Umbilical cord (tissue), 2 donors: ENCODE data around the gene GFRA3. TPM values are rescaled to one million over a fixed set of nuclear protein-coding genes. Genes with fewer than 3 reads are reported as not detected.
"Not testable (repeated sequence)": the region's sequence is repeated elsewhere in the genome, so short reads cannot be mapped to it uniquely, and the experiment has no call there.

Experiments
- DNase-seq: peaks from one replicate; pipeline ENCODE4 v3.0.0-alpha.2; 2015; ENCODE audit warnings: low spot score
- total RNA-seq: library from RNA; depleted of rRNA; stranded (reverse); fragments of >200 nt; gene quantifications from one replicate; pipeline ENCODE4 v1.2.3, GENCODE V29; 2014; ENCODE audit warnings: low replicate concordance; ENCODE audit not compliant: insufficient read depth

GFRA3 gene
- total RNA-seq, 1 donor from 2014 or later = 0.96 TPM

- DNase-seq = not testable (repeated sequence)
Observed at GRCh38 chr5:138247800-138248199, 26.6 kb downstream of the GFRA3 start.

- DNase-seq = no peak
Observed at GRCh38 chr5:138246822-138247221, 27.6 kb downstream of the GFRA3 start.

- no peak for DNase-seq
Observed at GRCh38 chr5:138246334-138246733, 28.1 kb downstream of the GFRA3 start.

GRCh38 chr5:138245717-138246116 lies 28.7 kb downstream of the GFRA3 start:
- DNase-seq = no peak

- no peak for DNase-seq
Observed at GRCh38 chr5:138243794-138244193, 30.6 kb downstream of the GFRA3 start.

GRCh38 chr5:138241688-138242571 lies 32.5 kb downstream of the GFRA3 start:
- DNase-seq = peak; percentile 22

- DNase-seq = no peak
Observed at GRCh38 chr5:138240650-138241385, 33.6 kb downstream of the GFRA3 start.

GRCh38 chr5:138238034-138238433 lies 36.4 kb downstream of the GFRA3 start:
- no peak for DNase-seq

GRCh38 chr5:138234651-138235050 lies 39.8 kb downstream of the GFRA3 start:
- DNase-seq = no peak

GRCh38 chr5:138233280-138233679 lies 41.1 kb downstream of the GFRA3 start:
- no peak for DNase-seq

- DNase-seq = peak; percentile 54
Observed at GRCh38 chr5:138230981-138231589, 43.3 kb downstream of the GFRA3 start.

GRCh38 chr5:138230261-138230660 lies 44.2 kb downstream of the GFRA3 start:
- peak; percentile 87 for DNase-seq

GRCh38 chr5:138229387-138229786 lies 45.0 kb downstream of the GFRA3 start:
- DNase-seq = no peak

GRCh38 chr5:138226910-138227309 lies 47.5 kb downstream of the GFRA3 start:
- no peak for DNase-seq

- DNase-seq = no peak
Observed at GRCh38 chr5:138224712-138225111, 49.7 kb downstream of the GFRA3 start.

GRCh38 chr5:138223532-138223931 lies 50.9 kb downstream of the GFRA3 start:
- no peak for DNase-seq

GRCh38 chr5:138216799-138217198 lies 57.6 kb downstream of the GFRA3 start:
- DNase-seq = no peak

- DNase-seq = peak; percentile 100
Observed at GRCh38 chr5:138213161-138214029, 61.0 kb downstream of the GFRA3 start, which contains the start of gene CDC23. Gene CDC23 (minus strand): TSS chr5:138213323. CDS start chr5:138213312, 11 bp downstream.

- no peak for DNase-seq
Observed at GRCh38 chr5:138212828-138213160, 61.6 kb downstream of the GFRA3 start.

GRCh38 chr5:138210985-138211384 lies 63.4 kb downstream of the GFRA3 start:
- no peak for DNase-seq
